Bronchial epithelial cell (primary cell): ENCODE data around the gene REEP6. TPM values are rescaled to one million over a fixed set of nuclear protein-coding genes. Genes with fewer than 3 reads are reported as not detected.
"Not testable (repeated sequence)": the region's sequence is repeated elsewhere in the genome, so short reads cannot be mapped to it uniquely, and the experiment has no call there.

Experiments used
- DNase-seq: peaks from one replicate; pipeline ENCODE4 v3.0.0-alpha.2; 2010; ENCODE audit warnings: low read depth
- FAIRE-seq: peaks from 2 replicates; lab custom pipeline; 2011; peaks lifted over from hg19 to GRCh38; lab: Jason Lieb, UNC
- H3K27me3 ChIP-seq: 2 replicates; pipeline ENCODE4 v1.5.1; 2011; ENCODE audit warnings: low read length; ENCODE audit not compliant: control insufficient read depth, insufficient read depth
- H3K36me3 ChIP-seq: 2 replicates; pipeline ENCODE4 v1.5.1; 2011; ENCODE audit warnings: low read length; ENCODE audit not compliant: control insufficient read depth, insufficient read depth
- H3K4me3 ChIP-seq: 2 replicates; pipeline ENCODE4 v1.5.1; 2011; ENCODE audit warnings: mild to moderate bottlenecking, low read depth, low read length, control low read depth
- total RNA-seq: library from RNA; depleted of rRNA; stranded (reverse); fragments of >200 nt; gene quantifications from 2 replicates; pipeline ENCODE4 v1.2.1, GENCODE V29; 2014
- TF ChIP-seq, protein P1 (sequence below): IDR thresholded peaks from 2 replicates; pipeline ENCODE4 v1.5.1; 2011; ENCODE audit warnings: mild to moderate bottlenecking, moderate library complexity, low read length, control low read depth, inconsistent platforms; ENCODE audit not compliant: insufficient read depth, severe bottlenecking

REEP6 gene
- total RNA-seq, 1 donor from 2014 or later, result 2.1 TPM

DNA sequence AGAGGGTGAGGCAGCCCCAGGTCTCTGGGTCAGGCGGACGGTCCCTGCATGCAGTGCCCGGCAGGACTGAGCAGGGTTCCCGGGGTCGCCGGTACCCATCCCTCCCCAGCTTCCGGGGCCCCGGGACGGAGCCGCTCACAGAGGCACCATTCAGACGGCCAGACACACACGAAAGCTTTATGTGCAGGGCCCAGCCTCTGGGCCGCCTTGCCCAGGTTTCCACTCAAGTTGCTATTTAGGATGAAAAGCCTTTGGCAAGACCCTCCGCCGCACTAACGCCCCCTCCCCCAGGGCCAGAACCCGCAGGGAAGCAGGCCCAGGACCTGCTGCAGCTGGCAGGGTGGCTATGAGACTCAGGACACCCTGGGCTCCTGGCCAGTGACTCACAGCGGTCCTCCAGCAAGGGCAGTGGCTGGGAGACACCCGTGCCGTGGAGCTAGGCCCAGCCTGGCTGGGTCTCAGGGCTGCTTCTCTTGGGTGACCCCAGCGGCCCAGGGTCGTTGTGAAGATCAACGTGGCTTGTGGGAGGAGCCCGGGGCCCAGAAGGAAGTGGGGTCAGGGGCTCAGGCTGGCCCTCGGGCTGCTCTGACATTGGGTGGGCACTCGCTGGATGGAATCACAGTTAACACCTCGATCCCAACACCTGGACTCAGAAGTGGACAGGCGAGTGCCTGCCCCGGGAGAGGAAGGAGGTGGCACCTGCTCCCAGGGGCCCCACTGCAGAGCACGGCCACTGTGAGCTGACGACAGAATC lies 16.8 kb upstream of the REEP6 start:
- Histone ChIP-seq H3K4me3 (no peak overlapping the region), H3K27me3 (no peaks in the 10 kb centered on the region), H3K36me3 (peaks cover 4% of the 10 kb centered on the region)
- no peak for DNase-seq
- FAIRE-seq, result no peak
- TF ChIP-seq, protein P1, sequence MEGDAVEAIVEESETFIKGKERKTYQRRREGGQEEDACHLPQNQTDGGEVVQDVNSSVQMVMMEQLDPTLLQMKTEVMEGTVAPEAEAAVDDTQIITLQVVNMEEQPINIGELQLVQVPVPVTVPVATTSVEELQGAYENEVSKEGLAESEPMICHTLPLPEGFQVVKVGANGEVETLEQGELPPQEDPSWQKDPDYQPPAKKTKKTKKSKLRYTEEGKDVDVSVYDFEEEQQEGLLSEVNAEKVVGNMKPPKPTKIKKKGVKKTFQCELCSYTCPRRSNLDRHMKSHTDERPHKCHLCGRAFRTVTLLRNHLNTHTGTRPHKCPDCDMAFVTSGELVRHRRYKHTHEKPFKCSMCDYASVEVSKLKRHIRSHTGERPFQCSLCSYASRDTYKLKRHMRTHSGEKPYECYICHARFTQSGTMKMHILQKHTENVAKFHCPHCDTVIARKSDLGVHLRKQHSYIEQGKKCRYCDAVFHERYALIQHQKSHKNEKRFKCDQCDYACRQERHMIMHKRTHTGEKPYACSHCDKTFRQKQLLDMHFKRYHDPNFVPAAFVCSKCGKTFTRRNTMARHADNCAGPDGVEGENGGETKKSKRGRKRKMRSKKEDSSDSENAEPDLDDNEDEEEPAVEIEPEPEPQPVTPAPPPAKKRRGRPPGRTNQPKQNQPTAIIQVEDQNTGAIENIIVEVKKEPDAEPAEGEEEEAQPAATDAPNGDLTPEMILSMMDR, result no peak

- no peak for FAIRE-seq
- H3K4me3 ChIP-seq, result no peak overlapping the region
- peaks cover 4% of the 10 kb centered on the region for H3K36me3 ChIP-seq
- no peaks in the 10 kb centered on the region for H3K27me3 ChIP-seq
- TF ChIP-seq, protein P1, result no peak
- DNase-seq, result no peak
These were observed 16.1 kb upstream of the REEP6 start for GRCh38 chr19:1474765-1475351.

- no peak for DNase-seq
- FAIRE-seq, result no peak
- Histone ChIP-seq H3K27me3 (no peaks in the 10 kb centered on the region), H3K36me3 (peaks cover 4% of the 10 kb centered on the region), H3K4me3 (no peak overlapping the region)
- TF ChIP-seq, protein P1, result no peak
These were observed 15.1 kb upstream of the REEP6 start for GRCh38 chr19:1475751-1476437.

- FAIRE-seq, H3K27me3 ChIP-seq, H3K4me3 ChIP-seq, DNase-seq, H3K36me3 ChIP-seq: not testable (repeated sequence)
These were observed 13.9 kb upstream of the REEP6 start for GRCh38 chr19:1477056-1477455.

DNA sequence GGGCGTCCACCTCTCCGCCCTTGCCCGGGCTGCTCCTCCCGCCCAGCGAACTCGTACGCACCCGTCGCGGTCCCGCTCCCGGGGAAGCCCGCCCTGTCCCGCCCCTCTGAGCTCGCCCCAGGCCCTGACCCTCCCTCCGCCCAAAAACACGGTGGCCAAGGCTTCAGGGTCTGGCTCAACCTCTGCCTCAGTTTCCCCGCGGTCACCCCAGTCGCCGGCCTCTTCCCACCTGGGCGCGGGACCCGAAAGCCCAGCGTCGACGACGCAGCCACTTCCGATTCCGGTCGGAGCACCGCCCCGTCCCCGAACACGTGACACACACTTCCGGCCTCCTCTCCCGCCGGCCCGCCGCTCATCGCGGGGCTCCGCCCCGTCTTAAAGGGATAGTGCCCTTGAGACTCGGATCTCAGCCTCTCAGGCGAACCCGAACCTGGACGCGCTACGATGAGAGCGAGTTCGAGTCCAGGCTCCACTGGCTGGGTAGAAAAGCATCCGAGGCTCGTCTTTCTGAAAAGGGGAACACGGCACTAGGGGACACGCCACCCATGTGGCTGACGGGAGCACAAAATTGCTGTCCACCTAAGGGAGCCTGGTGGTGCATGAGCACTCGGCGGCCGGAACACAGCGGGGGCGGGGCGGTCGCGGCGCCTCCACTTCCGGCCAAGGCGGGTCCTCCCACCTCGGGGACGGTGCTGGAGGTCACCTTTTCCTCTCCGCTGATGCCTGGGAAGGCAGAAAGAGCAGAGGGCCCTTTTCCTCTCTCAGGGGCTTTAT lies 11.9 kb upstream of the REEP6 start, which contains the start of gene C19orf25:
Gene C19orf25, minus strand, starts transcription at position 282 of the 774 bp plus-strand sequence. CDS start 312 bp downstream, outside the sequence.
- H3K27me3 ChIP-seq, result no peaks in the 10 kb centered on the region
- FAIRE-seq (peak; percentile 81), DNase-seq (peak; percentile 81)
- H3K36me3 ChIP-seq, result peaks cover 4% of the 10 kb centered on the region
- TF ChIP-seq, protein P1, result no peak
- peak within 1 kb of the TSS; percentile 96 for H3K4me3 ChIP-seq
